Cardiac fibroblast (primary cell): Measurements from ENCODE around the gene RSU1.

Experiments used
- DNase-seq, 2 donors: peaks; one replicate each; pipeline versions ENCODE4 v3.0.0 to v3.0.0-alpha.2; 2010; ENCODE audit warnings: low read depth in 2 of 2
- H3K4me3 ChIP-seq, 2 donors: replicated peaks in 1 of 2; 1 replicate in 1 of 2; 2 replicates in 1 of 2; pipeline ENCODE4 v1.5.1; 2011; ENCODE audit warnings: low read depth in 2 of 2, low read length in 2 of 2, mild to moderate bottlenecking in 2 of 2, moderate library complexity in 1 of 2
- TF ChIP-seq, protein P1 (sequence below): IDR thresholded peaks from one replicate; pipeline ENCODE4 v1.5.1; 2011; ENCODE audit warnings: low read depth, mild to moderate bottlenecking, low read length, inconsistent platforms

Gene RSU1

DNA sequence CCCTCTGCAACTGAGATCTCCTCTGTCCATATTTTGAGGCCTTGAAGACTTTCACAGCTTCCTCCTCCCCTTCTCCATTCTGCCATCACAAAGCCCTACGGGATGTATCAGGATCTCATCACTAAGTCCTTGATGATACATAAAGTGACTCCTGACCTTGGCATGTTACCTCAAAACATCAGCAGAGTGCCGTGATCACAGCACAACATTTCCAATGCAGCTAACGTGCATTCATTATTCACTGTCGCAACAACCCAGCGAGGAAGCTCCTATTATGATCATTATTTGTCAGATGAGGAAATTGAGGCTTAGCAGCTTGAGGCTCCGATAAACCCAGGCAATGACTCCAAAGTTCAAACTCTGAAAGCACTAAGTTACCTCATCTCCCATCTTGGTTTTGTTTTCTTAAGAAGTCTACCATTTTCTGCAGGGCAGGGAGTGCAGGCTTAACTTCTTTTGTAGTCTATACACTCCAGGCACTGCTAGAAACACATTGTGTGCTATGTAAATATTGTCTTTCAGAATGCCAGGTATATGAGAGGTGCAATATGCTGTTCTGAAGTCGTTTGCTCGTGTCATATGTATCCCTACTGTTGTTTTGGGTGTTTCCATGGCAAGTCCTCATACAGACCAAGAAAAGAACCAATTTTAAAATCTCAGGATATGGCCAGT is 215.0 kb downstream of the RSU1 start:
- DNase-seq: no peak
- H3K4me3 ChIP-seq: no peak overlapping the region
- TF ChIP-seq, protein P1, sequence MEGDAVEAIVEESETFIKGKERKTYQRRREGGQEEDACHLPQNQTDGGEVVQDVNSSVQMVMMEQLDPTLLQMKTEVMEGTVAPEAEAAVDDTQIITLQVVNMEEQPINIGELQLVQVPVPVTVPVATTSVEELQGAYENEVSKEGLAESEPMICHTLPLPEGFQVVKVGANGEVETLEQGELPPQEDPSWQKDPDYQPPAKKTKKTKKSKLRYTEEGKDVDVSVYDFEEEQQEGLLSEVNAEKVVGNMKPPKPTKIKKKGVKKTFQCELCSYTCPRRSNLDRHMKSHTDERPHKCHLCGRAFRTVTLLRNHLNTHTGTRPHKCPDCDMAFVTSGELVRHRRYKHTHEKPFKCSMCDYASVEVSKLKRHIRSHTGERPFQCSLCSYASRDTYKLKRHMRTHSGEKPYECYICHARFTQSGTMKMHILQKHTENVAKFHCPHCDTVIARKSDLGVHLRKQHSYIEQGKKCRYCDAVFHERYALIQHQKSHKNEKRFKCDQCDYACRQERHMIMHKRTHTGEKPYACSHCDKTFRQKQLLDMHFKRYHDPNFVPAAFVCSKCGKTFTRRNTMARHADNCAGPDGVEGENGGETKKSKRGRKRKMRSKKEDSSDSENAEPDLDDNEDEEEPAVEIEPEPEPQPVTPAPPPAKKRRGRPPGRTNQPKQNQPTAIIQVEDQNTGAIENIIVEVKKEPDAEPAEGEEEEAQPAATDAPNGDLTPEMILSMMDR: no peak

DNA sequence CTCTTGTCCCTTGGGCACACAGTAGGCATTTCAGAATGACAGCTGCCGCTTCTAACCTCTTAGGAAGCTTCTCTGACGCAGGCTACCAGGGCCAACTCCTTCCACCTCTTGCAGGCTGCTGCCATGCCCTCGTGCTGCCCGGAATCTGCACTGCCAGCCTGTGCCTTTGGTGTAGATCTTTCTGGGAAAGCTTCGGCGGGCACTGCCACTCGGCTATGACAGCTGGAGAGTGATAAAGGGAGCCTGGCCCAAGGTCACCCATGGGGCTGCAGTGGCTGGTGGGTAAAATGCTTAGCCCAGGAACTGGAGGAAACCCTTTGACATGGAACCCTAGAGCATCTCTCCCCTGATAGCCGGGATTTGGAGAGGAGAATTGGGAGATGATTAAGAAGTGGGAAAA is 217.6 kb downstream of the RSU1 start:
- DNase-seq: no peak
- TF ChIP-seq, protein P1: no peak
- H3K4me3 ChIP-seq: no peak overlapping the region

DNA sequence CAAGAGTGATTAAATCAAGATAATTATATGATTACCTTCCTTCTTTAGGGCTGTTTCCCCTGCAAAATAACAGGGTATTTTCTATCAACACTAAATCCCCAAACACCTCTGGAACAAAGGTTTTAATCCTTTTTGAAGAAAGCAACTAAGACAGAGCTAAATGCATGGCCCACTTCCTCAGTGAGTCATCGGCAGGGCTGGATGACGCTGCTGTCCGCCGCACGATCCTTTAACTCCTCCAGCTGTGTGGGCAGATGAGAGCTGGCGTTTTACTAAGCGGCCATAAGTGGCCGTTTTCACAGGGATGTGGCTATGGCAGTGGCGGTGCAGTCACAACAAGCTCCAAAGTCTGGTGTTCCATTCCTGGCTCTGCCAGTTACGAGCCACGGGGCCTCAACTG is 219.6 kb downstream of the RSU1 start:
- TF ChIP-seq, protein P1: no peak
- DNase-seq: peak; percentile 41 to 59
- H3K4me3 ChIP-seq: no peak overlapping the region

DNA sequence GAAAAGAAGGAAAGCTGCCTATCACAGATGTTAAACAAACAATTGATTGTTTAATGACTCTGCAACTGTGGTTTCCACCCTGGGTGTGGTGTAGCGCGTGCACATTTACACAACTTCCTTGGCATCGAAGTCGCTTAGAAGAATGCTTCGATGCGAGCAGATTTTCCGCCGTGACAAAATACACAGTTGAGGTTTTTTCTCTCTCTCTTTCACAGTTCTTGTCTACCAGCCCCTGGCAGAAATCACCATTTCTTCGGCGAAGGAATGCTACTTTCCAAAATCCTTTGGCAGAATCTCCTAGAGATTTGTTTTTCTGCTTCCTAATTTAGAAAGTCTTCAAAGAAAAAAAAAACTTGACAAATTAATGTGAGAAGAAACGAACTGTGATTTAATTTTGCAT is 224.8 kb downstream of the RSU1 start:
- no peak for DNase-seq
- TF ChIP-seq, protein P1: no peak
- no peak overlapping the region for H3K4me3 ChIP-seq

DNA sequence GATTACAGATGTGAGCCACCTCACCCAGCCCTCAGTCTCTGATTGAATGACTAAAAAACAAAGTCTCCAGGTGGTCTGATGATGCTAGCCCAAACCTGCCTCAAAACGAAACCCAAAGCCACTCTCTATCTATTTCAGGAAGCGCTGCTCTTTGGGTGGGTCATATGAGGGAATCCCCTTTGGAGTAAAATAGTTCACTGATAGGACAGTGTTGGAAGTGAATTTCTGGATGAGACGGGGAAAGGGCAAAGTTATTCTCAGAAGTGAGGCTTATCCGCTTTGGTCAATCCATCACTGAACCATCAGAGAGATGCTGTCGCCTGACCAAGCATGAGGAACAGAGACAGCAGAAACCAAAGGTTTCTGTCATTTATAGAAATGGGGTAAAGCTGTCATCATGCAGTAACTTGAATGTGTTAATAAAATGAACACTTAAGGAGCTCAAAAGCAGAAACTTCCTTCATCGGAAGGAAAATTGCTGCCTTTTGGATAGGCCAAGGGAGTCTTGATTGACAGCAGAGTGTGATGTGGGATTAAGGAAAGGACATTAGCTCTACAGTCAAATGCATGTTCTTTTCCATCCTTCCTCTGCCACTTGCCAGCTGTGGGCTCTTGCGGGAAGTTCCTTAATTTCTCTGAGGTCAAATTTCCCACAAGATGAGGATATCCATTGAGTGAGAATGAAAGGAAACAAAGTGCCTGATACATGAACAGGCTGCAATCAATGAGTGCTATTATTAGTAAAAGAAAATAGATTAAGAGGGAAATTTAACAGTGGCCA is 230.7 kb downstream of the RSU1 start:
- no peak overlapping the region for H3K4me3 ChIP-seq
- no peak for DNase-seq
- TF ChIP-seq, protein P1: no peak

DNA sequence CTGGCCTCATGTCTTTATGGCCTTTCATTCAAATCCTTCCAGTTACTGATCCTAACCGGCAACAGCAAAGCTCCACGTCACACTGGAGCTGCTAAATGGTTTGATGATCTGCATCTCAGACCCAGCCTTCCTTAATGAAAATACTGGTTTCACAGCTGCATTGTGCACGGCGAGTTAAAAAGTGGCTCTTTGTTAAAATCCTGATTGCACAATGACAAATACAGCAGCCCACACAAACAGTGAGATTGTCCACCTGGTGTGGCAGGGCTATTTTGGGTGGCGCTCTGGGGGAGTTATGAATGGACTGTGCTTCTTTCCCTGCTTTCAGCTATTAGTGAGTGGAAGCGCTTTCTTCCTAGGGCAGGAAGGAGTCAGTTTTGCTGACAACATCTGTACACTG is 232.1 kb downstream of the RSU1 start:
- TF ChIP-seq, protein P1: no peak
- DNase-seq: peak in 1 of 2 donors; percentile 44
- H3K4me3 ChIP-seq: no peak overlapping the region
